GM12878 (cell line): ENCODE results near the gene SLC15A1. TPM values are rescaled to one million over a fixed set of nuclear protein-coding genes. Genes with fewer than 3 reads are reported as not detected.

ENCODE experiments used
- ATAC-seq: fragments of 200-7000 bp; cut with Tn5 transposase; 3 replicates; pipeline ENCODE4 v1.9.1; 2020; ENCODE audit warnings: mild to moderate bottlenecking, moderate library complexity
- BruUV-seq: library from RNA; stranded (reverse); fragments of 400-500 nt; replicated peaks from 2 replicates; lab custom pipeline; 2021; lab: Mats Ljungman, UMichigan
- CTCF ChIA-PET: fragments of 300-600 bp; sonication (Branson Sonifier 250); formaldehyde crosslinking; extraction: SDS; loops from one replicate; lab custom pipeline; 2021; ENCODE audit warnings: inconsistent platforms; lab: Yijun Ruan, JAX
- POLR2A ChIA-PET: fragments of 350-600 bp; formaldehyde crosslinking; extraction: SDS; loops from one replicate; lab custom pipeline; 2021; ENCODE audit warnings: inconsistent platforms; lab: Charles Lee
- RAD21 ChIA-PET: fragments of 300-600 bp; sonication (Branson Sonifier 250); formaldehyde crosslinking; loops from one replicate; lab custom pipeline; 2023; ENCODE audit warnings: antibody characterized with exemption; ENCODE audit not compliant: unreplicated experiment; lab: Charles Lee
- SMC1A ChIA-PET: fragments of 300-600 bp; sonication (Branson Sonifier 250); formaldehyde crosslinking; loops from one replicate; lab custom pipeline; 2023; ENCODE audit not compliant: unreplicated experiment, uncharacterized antibody; lab: Charles Lee
- DNase-seq: peaks from one replicate; pipeline ENCODE4 v3.0.0-alpha.2; 2011; ENCODE audit warnings: low read depth, low spot score
- FAIRE-seq: peaks from 3 replicates; lab custom pipeline; 2011; peaks lifted over from hg19 to GRCh38; lab: Jason Lieb, UNC
- H2AFZ ChIP-seq: 2 replicates; pipeline ENCODE4 v1.6.0; 2011; ENCODE audit warnings: low read depth, low read length, control low read depth; ENCODE audit not compliant: control insufficient read depth
- H3K27ac ChIP-seq: 2 replicates; pipeline ENCODE4 v1.5.1; 2011; ENCODE audit warnings: control low read depth; ENCODE audit not compliant: control insufficient read depth, insufficient read depth
- H3K27me3 ChIP-seq, 2 experiments: replicated peaks in 1 of 2; 2 replicates each; pipeline versions ENCODE4 v1.6.0 to v1.6.1; 2011; ENCODE audit warnings: low read length in 1 of 2; ENCODE audit not compliant: control insufficient read depth in 2 of 2, insufficient read depth in 2 of 2
- H3K36me3 ChIP-seq, 2 experiments: 2 replicates each; pipeline ENCODE4 v1.5.1; 2011; ENCODE audit warnings: low read length in 1 of 2; ENCODE audit not compliant: control insufficient read depth in 2 of 2, insufficient read depth in 2 of 2
- H3K4me1 ChIP-seq: 2 replicates; pipeline ENCODE4 v1.6.1; 2011; ENCODE audit warnings: mild to moderate bottlenecking, low read length, moderate library complexity, mixed read lengths; ENCODE audit not compliant: control insufficient read depth, insufficient read depth
- H3K4me2 ChIP-seq: 2 replicates; pipeline ENCODE4 v1.6.0; 2011; ENCODE audit warnings: control low read depth; ENCODE audit not compliant: control insufficient read depth, insufficient read depth
- H3K4me3 ChIP-seq: fragments of 200-600 bp; sonication (generic); 2 replicates; pipeline ENCODE4 v1.5.1; 2016
- H3K79me2 ChIP-seq: 2 replicates; pipeline ENCODE4 v1.6.0; 2011; ENCODE audit warnings: low read length; ENCODE audit not compliant: control insufficient read depth, insufficient read depth
- H3K9ac ChIP-seq: 2 replicates; pipeline ENCODE4 v1.8.0; 2011; ENCODE audit warnings: low read length, control low read depth, mixed read lengths; ENCODE audit not compliant: control insufficient read depth, insufficient read depth
- H3K9me3 ChIP-seq: replicated peaks from 3 replicates; pipeline ENCODE4 v1.5.1; 2011; ENCODE audit warnings: mild to moderate bottlenecking, low read length; ENCODE audit not compliant: control insufficient read depth, insufficient read depth
- H4K20me1 ChIP-seq: 2 replicates; pipeline ENCODE4 v1.6.0; 2011; ENCODE audit not compliant: control insufficient read depth, insufficient read depth
- IRF3 ChIP-seq: fragments of 450-650 bp; IDR thresholded peaks from 2 replicates; pipeline ENCODE4 v1.6.1; 2014; ENCODE audit warnings: mild to moderate bottlenecking
- RCOR1 ChIP-seq: conservative IDR thresholded peaks from 2 replicates; pipeline ENCODE4 v1.6.1; 2012; ENCODE audit warnings: low read depth, low read length, improper control_type of control experiment
- RELA ChIP-seq: fragments of 450-650 bp; IDR thresholded peaks from 2 replicates; pipeline ENCODE4 v1.8.0; 2014; ENCODE audit warnings: borderline replicate concordance; ENCODE audit not compliant: partially characterized antibody
- WGBS: methylation state at CpG from one replicate; pipeline ENCODE4 v1.1.6; 2016; ENCODE audit warnings: low lambda C conversion rate; ENCODE audit not compliant: insufficient replicate concordance, insufficient coverage; ENCODE audit errors: missing lambda C conversion rate; 5-methylcytosine and 5-hydroxymethylcytosine counted together
- in situ Hi-C: fragments of 300-500 bp; cut with MboI; formaldehyde crosslinking; loops from 9 replicates; pipeline ENCODE4 v1.14.3; 2018; ENCODE audit warnings: mixed read lengths
- intact Hi-C: fragments of 100-400 bp; cut with micrococcal nuclease; formaldehyde crosslinking; loops from one replicate; pipeline ENCODE4 v1.14.2; 2022; ENCODE audit not compliant: unreplicated experiment
- polyA plus RNA-seq, 11 experiments: library from polyadenylated mRNA; depleted of rRNA in 4 of 11; unstranded in 6 of 11; stranded (reverse) in 5 of 11; fragments of >200 nt; fragmentation: Nextera tagmentation in 4 of 11; fragmentation: Illumina TruSeq in 1 of 11; extraction: Ambion mirVana in 4 of 11; extraction: Trizol in 1 of 11; gene quantifications; 1 replicate in 1 of 11; 2 replicates in 10 of 11; pipeline versions ENCODE4 v1.2.1 to v1.2.3, GENCODE V29; 2011 to 2016; ENCODE audit warnings: inconsistent platforms in 2 of 11, missing spikeins in 2 of 11, low read depth in 1 of 11
- total RNA-seq, 4 experiments: library from RNA; depleted of rRNA in 3 of 4; stranded (reverse); fragments of >200 nt in 3 of 4; fragmentation: Illumina TruSeq in 1 of 4; extraction: Trizol in 1 of 4; gene quantifications; 2 replicates each; pipeline versions ENCODE4 v1.2.1 to v1.2.3, GENCODE V29; 2013 to 2021
- TF ChIP-seq, protein P1 (sequence below): fragments of 450-650 bp; IDR thresholded peaks from 2 replicates; pipeline ENCODE4 v1.6.1; 2017; ENCODE audit warnings: low read depth, mild to moderate bottlenecking, moderate library complexity

Gene SLC15A1
- total and polyA plus RNA-seq, 10 of the 15 experiments (the other 5 are each of a cell fraction or from before 2014, with no cell fraction given), result not detected

DNA sequence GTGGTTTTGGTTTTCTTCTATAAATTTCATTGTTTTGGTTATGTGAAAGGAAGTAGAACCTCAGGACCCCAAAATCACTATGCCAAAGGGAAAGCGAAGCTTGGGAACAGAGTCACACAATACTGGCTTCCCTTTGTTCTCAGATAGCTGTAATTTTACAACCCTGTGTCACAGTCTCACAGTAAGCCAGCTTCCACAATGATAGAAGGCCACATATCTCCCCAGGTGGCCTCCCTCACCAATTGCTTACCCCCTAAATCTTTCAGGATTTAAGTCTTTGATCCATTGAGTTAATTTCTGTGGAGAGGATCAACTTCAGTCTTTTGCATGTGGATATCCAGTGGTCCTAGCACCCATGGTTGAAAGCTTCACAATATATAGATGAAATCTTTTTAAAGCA is 58.7 kb downstream of the SLC15A1 start:
- SMC1A ChIA-PET, result no interaction called here
- H3K27ac ChIP-seq, result no peak overlapping the region
- H3K4me1 ChIP-seq, result no peaks in the 10 kb centered on the region
- H3K9me3 ChIP-seq, result no peaks in the 10 kb centered on the region
- DNase-seq (no peak), FAIRE-seq (no peak)
- in situ Hi-C loops, result no loop called here
- H3K4me3 ChIP-seq, result no peak overlapping the region
- 63% methylated on average over 1 of the region's 1 CpG for WGBS
- H2AFZ ChIP-seq, result no peak overlapping the region
- H3K4me2 ChIP-seq, result no peak overlapping the region
- CTCF ChIA-PET, result interaction anchor here (0.8 kb wide), 1 partner anchor 40 kb away, joined by 3 read pairs; no protein-coding TSS in a partner anchor
- no peak overlapping the region for H3K9ac ChIP-seq
- TF ChIP-seq IRF3 (no peak), RCOR1 (no peak), RELA (no peak)
- TF ChIP-seq, protein P1, sequence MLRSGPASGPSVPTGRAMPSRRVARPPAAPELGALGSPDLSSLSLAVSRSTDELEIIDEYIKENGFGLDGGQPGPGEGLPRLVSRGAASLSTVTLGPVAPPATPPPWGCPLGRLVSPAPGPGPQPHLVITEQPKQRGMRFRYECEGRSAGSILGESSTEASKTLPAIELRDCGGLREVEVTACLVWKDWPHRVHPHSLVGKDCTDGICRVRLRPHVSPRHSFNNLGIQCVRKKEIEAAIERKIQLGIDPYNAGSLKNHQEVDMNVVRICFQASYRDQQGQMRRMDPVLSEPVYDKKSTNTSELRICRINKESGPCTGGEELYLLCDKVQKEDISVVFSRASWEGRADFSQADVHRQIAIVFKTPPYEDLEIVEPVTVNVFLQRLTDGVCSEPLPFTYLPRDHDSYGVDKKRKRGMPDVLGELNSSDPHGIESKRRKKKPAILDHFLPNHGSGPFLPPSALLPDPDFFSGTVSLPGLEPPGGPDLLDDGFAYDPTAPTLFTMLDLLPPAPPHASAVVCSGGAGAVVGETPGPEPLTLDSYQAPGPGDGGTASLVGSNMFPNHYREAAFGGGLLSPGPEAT, result no peak
- TF ChIP-seq, all 136 proteins: peak for 0
- Histone ChIP-seq H3K79me2 (no peaks in the 10 kb centered on the region), H3K36me3 (no peaks in the 10 kb centered on the region), H3K27me3 (no peaks in the 10 kb centered on the region), H4K20me1 (no peaks in the 10 kb centered on the region)
- no TSS peak for BruUV-seq
- no peak for ATAC-seq
- ChIA-PET POLR2A (no interaction called here), RAD21 (interaction anchor here (0.7 kb wide), 2 partner anchors 22 to 155 kb away, joined by 3 read pairs; no protein-coding TSS in a partner anchor)
- intact Hi-C loops, result no loop called here
